ENCODE results near the gene SIPA1L3. TPM values are rescaled to one million over a fixed set of nuclear protein-coding genes. Genes with fewer than 3 reads are reported as not detected.
A peak's percentile ranks its signal among the peaks of the same experiment; 100 is the strongest.

Gene SIPA1L3
- total RNA-seq, 3 donors from 2014 or later: 9.6 to 29.8 (median 28.5) TPM

- Histone ChIP-seq H3K4me1 (no peaks in the 10 kb centered on the region), H3K9me3 (no peaks in the 10 kb centered on the region), H3K36me3 (no peaks in the 10 kb centered on the region), H3K27me3 (no peaks in the 10 kb centered on the region), H3K4me3 (no peak overlapping the region), H3K27ac (no peak overlapping the region)
- no peak for DNase-seq (ENCODE audit: low spot score in 2 of 2)
- no peak for TF ChIP-seq CTCF (IDR thresholded peaks at IDR 0.05)
- TF ChIP-seq POLR2AphosphoS5 (IDR thresholded peaks at IDR 0.05): no peak
- TF ChIP-seq POLR2A (IDR thresholded peaks at IDR 0.05): no peak
- intact Hi-C loops (cut with DNase I; ENCODE audit: low total_unique reads): no loop called here
Observed at GRCh38 chr19:38143847-38144246, 236.8 kb downstream of the SIPA1L3 start.

GRCh38 chr19:38144667-38145066 is 237.7 kb downstream of the SIPA1L3 start:
- Histone ChIP-seq H3K27ac (no peak overlapping the region), H3K27me3 (no peaks in the 10 kb centered on the region), H3K9me3 (no peaks in the 10 kb centered on the region), H3K4me3 (no peak overlapping the region), H3K4me1 (no peaks in the 10 kb centered on the region), H3K36me3 (no peaks in the 10 kb centered on the region)
- no peak for DNase-seq (ENCODE audit: low spot score in 2 of 2)
- intact Hi-C loops (cut with DNase I; ENCODE audit: low total_unique reads): no loop called here
- no peak for TF ChIP-seq CTCF (IDR thresholded peaks at IDR 0.05)
- no peak for TF ChIP-seq POLR2AphosphoS5 (IDR thresholded peaks at IDR 0.05)
- TF ChIP-seq POLR2A (IDR thresholded peaks at IDR 0.05): no peak

DNA sequence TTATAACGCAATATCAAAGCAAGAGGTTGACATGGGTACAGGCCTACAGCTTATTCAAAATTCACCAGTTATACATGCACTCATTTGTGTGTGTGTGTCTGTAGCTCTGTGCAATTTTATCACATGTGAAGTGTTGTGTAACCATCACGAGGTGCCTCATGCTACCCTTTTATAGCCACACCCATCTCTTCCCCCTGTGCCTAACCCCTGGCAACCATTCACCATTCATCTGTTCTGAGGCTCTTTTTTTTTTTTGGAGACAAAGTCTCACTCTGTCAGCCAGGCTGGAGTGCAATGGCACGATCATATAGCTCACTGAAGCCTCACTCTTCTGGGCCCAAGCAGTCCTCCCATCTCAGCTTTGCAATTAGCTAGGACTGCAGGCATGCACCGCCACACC is 238.6 kb downstream of the SIPA1L3 start:
- Histone ChIP-seq H3K27ac (no peak overlapping the region), H3K9me3 (no peaks in the 10 kb centered on the region), H3K36me3 (no peaks in the 10 kb centered on the region), H3K4me1 (no peaks in the 10 kb centered on the region), H3K27me3 (no peaks in the 10 kb centered on the region), H3K4me3 (no peak overlapping the region)
- intact Hi-C loops (cut with DNase I; ENCODE audit: low total_unique reads): no loop called here
- no peak for DNase-seq (ENCODE audit: low spot score in 2 of 2)
- no peak for TF ChIP-seq POLR2AphosphoS5 (IDR thresholded peaks at IDR 0.05)
- TF ChIP-seq CTCF (IDR thresholded peaks at IDR 0.05): no peak
- no peak for TF ChIP-seq POLR2A (IDR thresholded peaks at IDR 0.05)

- no peaks in the 10 kb centered on the region for H3K9me3 ChIP-seq
- intact Hi-C loops (cut with DNase I; ENCODE audit: low total_unique reads): no loop called here
- H3K27me3 ChIP-seq: no peaks in the 10 kb centered on the region
- H3K36me3 ChIP-seq: no peaks in the 10 kb centered on the region
- DNase-seq (ENCODE audit: low spot score in 2 of 2): peak in 1 of 2 donors; percentile 32
- no peaks in the 10 kb centered on the region for H3K4me1 ChIP-seq
- no peak overlapping the region for H3K27ac ChIP-seq
- no peak overlapping the region for H3K4me3 ChIP-seq
- no peak for TF ChIP-seq POLR2AphosphoS5 (IDR thresholded peaks at IDR 0.05)
Observed at GRCh38 chr19:38148337-38148736, 241.3 kb downstream of the SIPA1L3 start.

- no peaks in the 10 kb centered on the region for H3K27me3 ChIP-seq
- H3K36me3 ChIP-seq: no peaks in the 10 kb centered on the region
- H3K27ac ChIP-seq: no peak overlapping the region
- intact Hi-C loops (cut with DNase I; ENCODE audit: low total_unique reads): no loop called here
- H3K4me1 ChIP-seq: no peaks in the 10 kb centered on the region
- DNase-seq (ENCODE audit: low spot score in 2 of 2): no peak
- H3K9me3 ChIP-seq: no peaks in the 10 kb centered on the region
- H3K4me3 ChIP-seq: no peak overlapping the region
- no peak for TF ChIP-seq CTCF (IDR thresholded peaks at IDR 0.05)
- TF ChIP-seq POLR2AphosphoS5 (IDR thresholded peaks at IDR 0.05): no peak
- TF ChIP-seq POLR2A (IDR thresholded peaks at IDR 0.05): no peak
Observed at GRCh38 chr19:38149661-38150061, 242.7 kb downstream of the SIPA1L3 start.

DNA sequence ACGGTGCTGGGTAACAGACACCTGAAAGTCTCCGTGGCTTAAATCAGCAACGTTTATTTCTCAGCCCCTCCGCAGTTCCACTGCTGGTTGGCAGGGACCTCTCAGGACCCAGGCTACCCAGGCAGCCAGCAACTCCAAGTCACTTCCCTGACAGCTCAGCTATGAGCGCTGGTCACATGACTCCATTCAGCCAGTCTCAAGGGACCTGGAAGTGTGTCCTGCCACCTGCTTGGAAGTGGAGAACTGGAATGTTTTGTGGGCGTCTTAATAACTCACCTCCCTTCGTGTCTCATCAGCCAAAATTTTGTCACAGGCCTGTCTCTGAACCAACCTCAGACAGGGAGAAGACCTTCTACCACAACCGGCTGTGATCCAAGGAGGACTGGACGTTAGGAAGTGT is 244.2 kb downstream of the SIPA1L3 start:
- H3K36me3 ChIP-seq: no peaks in the 10 kb centered on the region
- no peak overlapping the region for H3K27ac ChIP-seq
- no peaks in the 10 kb centered on the region for H3K27me3 ChIP-seq
- intact Hi-C loops (cut with DNase I; ENCODE audit: low total_unique reads): no loop called here
- no peak for DNase-seq (ENCODE audit: low spot score in 2 of 2)
- H3K4me3 ChIP-seq: no peak overlapping the region
- no peaks in the 10 kb centered on the region for H3K9me3 ChIP-seq
- H3K4me1 ChIP-seq: no peaks in the 10 kb centered on the region
- TF ChIP-seq POLR2A (IDR thresholded peaks at IDR 0.05) (no peak), CTCF (IDR thresholded peaks at IDR 0.05) (no peak), POLR2AphosphoS5 (IDR thresholded peaks at IDR 0.05) (no peak)

Data from breast epithelium (tissue), 4 donors.